IPS-18a (cell line): Measurements from ENCODE around the gene ZFYVE28.

Experiments used
- H3K27ac ChIP-seq: one replicate; pipeline ENCODE4 v1.5.1; 2013; ENCODE audit warnings: low read length
- H3K27me3 ChIP-seq: one replicate; pipeline ENCODE4 v1.6.1; 2013; ENCODE audit warnings: mild to moderate bottlenecking, low read length; ENCODE audit not compliant: control insufficient read depth, insufficient read depth
- H3K36me3 ChIP-seq: one replicate; pipeline ENCODE4 v1.6.1; 2013; ENCODE audit warnings: low read depth, low read length; ENCODE audit not compliant: control insufficient read depth
- H3K4me1 ChIP-seq: one replicate; pipeline ENCODE4 v1.6.1; 2013; ENCODE audit warnings: low read depth, low read length; ENCODE audit not compliant: control insufficient read depth
- H3K4me3 ChIP-seq: one replicate; pipeline ENCODE4 v1.5.1; 2013; ENCODE audit warnings: low read length
- H3K9ac ChIP-seq: one replicate; pipeline ENCODE4 v1.6.1; 2013; ENCODE audit warnings: mild to moderate bottlenecking, low read length, moderate library complexity
- H3K9me3 ChIP-seq: one replicate; pipeline ENCODE4 v1.6.1; 2013; ENCODE audit warnings: low read depth, low read length; ENCODE audit not compliant: control insufficient read depth

The ZFYVE28 gene

DNA sequence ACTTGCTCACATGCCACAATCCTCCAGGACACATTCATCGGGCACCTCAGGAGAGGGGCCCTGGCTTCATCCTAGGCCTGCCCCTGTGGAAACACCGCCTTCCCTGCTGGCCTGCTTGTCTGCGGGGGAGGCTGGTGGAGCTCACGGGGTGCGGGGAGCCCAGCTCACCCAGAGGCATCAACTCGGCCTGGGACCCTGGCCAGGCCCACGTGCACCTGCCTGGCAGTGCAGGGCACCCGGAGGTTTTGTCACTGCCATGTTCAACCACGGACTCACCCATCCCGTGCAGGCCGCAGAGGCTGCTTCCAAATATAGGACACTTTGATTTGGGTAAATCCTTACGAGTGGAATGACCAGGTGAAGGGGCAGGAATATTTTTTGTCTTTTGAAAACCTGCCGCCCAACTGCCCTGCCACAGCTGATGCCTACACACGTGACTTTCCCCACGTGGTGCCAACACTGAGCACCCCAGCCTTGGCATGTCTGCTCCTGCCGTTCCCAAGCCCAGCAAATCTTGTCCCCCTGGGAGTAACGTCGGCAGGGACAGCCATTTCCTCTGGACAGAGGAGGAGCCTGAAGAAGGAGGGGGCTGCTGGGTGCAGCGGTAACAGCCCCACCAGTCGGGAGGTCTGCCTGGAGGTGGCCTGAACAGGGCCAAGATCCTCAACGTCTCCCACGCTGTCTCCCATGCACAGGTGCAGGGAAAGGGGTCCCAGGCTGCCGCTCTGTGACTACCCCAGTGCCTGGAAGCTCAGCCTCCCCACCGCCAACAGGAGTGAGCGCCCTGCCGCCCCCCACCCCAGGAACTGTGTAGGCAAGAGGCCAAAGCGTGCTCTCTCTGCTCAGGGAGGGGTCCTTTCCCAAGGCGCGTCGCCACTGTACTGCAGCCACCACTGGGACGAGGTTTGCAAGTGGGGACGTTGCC lies 165.0 kb downstream of the ZFYVE28 start:
- Histone ChIP-seq H3K4me3 (no peak overlapping the region), H3K9ac (no peak overlapping the region), H3K27me3 (no peaks in the 10 kb centered on the region), H3K4me1 (no peaks in the 10 kb centered on the region), H3K27ac (no peak overlapping the region), H3K36me3 (no peaks in the 10 kb centered on the region), H3K9me3 (no peaks in the 10 kb centered on the region)

DNA sequence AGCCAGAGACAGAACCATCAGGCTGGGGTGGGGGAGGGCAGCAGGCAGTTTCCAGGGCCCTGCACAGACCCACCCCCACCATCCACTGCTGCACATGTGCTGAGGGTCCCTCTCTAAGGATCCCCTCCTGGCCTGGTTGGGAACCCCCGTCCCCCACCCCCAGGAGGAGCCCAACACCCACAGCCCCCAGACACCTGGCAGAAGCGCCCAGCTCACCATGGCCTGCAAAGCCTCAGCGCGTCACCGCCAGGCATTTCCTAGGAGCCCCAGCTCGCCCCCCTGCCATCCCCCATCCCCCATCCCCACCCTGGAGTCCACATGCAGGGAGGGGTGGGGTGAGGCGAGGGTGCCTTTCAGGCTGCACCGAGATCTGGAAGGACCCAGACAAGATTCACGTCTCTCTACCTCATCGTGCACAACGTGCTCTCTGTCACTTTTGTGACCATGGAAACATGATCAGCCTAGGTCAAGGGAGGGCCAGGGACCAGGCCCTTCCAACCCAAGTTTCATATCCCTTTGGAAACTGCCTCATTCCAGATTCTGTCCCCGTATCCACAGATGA lies 165.8 kb downstream of the ZFYVE28 start:
- Histone ChIP-seq H3K9me3 (no peaks in the 10 kb centered on the region), H3K36me3 (no peaks in the 10 kb centered on the region), H3K9ac (no peak overlapping the region), H3K27me3 (no peaks in the 10 kb centered on the region), H3K4me3 (no peak overlapping the region), H3K27ac (no peak overlapping the region), H3K4me1 (no peaks in the 10 kb centered on the region)

DNA sequence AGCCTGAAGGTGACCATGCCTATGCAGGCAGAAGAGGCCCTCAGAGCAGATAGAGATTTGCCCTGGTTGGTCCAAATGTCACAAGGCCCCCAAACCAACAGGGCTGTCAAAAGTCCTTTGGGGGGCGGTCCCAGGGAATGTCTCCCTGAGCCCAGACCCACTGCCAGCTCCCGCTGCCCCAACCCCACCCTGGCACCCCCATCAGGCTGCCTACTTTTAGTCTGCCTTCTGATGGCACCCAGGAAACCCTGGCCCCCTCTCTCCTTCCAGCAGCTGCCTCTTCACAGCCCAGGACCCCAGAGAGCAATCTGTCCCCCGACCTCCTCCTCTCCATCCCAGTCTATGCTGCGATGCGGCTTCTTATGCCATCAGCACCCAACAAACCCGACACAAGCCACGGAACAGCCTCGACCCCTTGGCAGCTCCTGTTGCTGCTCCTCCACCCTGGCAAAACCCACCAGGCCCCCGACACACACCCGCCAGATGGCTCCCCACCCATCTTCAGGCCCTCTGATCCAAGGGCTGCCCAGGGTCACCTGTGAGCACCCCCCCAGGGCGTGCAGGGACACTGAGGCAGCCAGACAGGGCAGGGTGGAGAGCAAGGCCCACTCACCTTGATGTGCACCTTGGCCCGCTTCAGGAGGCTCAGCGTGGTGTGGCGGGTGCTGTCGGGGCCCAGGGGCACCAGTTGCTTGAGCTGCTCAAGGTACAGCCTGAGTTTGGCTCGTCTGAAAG lies 166.5 kb downstream of the ZFYVE28 start:
- Histone ChIP-seq H3K36me3 (no peaks in the 10 kb centered on the region), H3K9me3 (no peaks in the 10 kb centered on the region), H3K27ac (no peak overlapping the region), H3K9ac (no peak overlapping the region), H3K4me1 (no peaks in the 10 kb centered on the region), H3K4me3 (no peak overlapping the region), H3K27me3 (no peaks in the 10 kb centered on the region)

DNA sequence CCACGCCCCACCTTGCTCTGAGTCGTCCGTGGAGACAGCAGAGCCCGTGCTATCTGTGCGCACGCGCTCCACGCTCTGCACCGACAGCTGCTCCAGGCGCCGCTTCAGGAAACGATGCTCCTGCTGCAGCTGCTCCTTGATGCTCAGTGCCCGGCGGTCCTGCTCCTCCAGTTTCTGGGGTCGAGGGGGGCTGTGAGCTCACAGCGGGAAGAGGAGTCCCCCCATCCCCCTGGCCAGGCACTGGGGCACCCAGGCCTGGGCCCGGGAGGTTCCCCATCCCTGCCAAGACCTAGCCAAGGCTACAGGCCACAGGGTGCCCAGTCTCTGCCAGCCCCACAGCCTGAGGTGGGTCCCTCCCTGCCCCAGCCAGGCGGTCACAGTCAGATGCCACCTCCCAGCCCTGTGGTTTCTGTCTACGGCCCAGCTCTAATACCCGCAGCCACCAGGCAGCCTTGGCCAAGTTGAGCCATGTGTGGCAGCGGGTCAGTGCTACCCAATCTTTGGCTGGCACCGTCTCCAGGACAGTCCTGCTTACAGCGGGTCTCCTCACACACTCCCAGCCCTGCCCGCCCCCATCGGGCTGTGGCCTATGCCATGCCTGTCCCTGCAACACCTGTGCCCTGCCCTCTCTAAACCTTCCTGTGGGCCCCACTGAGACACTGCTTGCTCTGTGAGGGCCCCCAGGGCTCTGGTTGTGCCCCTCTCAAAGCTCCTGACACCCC lies 167.2 kb downstream of the ZFYVE28 start:
- H3K27me3 ChIP-seq, result no peaks in the 10 kb centered on the region
- no peaks in the 10 kb centered on the region for H3K36me3 ChIP-seq
- no peaks in the 10 kb centered on the region for H3K9me3 ChIP-seq
- no peak overlapping the region for H3K9ac ChIP-seq
- no peaks in the 10 kb centered on the region for H3K4me1 ChIP-seq
- H3K4me3 ChIP-seq, result no peak overlapping the region
- no peak overlapping the region for H3K27ac ChIP-seq

DNA sequence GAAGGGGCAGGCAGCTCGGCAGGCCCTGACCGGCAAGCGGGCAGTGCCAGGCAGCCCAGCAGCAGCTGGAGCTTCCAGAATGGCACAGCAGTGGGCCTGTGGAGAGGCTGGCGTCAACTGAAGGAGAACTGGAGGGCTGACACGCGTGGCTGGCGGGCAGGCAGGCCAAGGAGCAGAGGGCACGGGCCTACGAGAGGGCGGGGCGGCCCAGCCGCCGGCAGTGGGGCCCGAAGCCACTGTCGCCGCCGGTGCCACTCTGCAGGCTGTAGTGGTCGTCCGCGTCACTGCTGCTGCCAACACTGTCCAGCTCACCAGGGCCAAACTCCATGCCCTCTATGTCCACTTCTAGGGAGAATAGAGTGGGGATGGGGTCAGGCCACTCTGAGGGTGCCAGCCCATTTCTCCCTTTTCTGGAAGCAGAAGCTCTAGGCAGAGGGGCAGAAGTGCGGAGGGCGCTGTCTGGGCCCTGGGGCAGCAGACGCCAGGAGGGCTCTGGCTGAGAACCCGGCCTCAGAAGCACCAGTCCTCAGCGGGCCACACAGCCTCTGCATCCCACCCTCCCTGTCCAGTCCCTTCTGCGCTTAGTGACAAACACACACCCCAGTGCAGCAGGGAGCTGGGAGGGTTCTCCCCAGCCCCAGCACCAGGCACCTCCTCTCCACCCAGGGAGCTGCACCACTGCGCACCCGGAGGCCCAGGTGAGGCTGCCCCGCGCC lies 167.9 kb downstream of the ZFYVE28 start:
- Histone ChIP-seq H3K27ac (no peak overlapping the region), H3K4me1 (no peaks in the 10 kb centered on the region), H3K9ac (no peak overlapping the region), H3K9me3 (no peaks in the 10 kb centered on the region), H3K4me3 (no peak overlapping the region), H3K27me3 (no peaks in the 10 kb centered on the region), H3K36me3 (no peaks in the 10 kb centered on the region)

DNA sequence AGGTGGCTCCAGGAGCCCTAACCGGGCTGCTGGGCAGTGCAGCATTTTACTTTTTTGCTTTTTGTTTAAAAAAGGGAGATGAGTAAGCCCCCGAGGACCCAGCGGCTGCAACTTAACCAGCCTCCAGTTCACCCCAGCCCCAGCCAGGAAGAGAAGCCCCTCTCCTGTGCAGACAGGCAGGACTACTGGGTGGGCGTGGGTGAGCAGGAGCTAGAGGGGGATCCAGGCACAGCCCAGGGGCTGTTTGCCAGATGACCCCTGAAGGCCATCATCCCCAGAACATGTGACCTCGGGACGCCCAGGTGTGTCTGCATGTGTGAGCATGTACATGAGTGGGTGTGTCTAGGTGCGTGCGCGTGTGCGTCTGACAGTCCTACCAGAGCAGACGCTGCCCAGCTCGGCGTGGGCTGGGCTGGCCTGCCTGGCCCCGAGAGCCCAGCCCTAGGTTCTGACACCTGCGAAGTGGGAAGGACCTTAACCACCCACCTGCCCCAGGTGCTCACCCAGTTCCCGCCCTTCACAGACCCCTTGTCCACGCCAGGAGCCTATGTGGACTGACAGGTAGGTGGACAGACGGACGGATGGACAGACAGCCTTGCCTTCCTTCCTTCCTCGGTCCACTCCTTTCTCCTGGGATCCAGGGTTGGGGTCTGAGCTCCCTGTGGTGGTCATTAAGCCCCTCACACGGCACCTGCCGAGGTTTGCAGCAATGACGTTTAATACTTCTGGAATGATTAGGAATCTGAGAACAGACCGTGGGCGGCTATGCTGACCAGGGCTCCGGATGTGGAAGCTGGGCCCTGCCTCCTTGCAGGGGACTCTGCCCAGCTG lies 168.7 kb downstream of the ZFYVE28 start:
- no peaks in the 10 kb centered on the region for H3K36me3 ChIP-seq
- H3K4me1 ChIP-seq, result no peaks in the 10 kb centered on the region
- H3K9ac ChIP-seq, result no peak overlapping the region
- H3K9me3 ChIP-seq, result no peaks in the 10 kb centered on the region
- no peaks in the 10 kb centered on the region for H3K27me3 ChIP-seq
- H3K4me3 ChIP-seq, result no peak overlapping the region
- H3K27ac ChIP-seq, result no peak overlapping the region

- H3K27ac ChIP-seq, result no peak overlapping the region
- no peaks in the 10 kb centered on the region for H3K36me3 ChIP-seq
- H3K9me3 ChIP-seq, result no peaks in the 10 kb centered on the region
- H3K4me1 ChIP-seq, result no peaks in the 10 kb centered on the region
- H3K4me3 ChIP-seq, result no peak overlapping the region
- no peaks in the 10 kb centered on the region for H3K27me3 ChIP-seq
- H3K9ac ChIP-seq, result no peak overlapping the region
These were observed 169.6 kb downstream of the ZFYVE28 start for GRCh38 chr4:2248821-2249261.

GRCh38 chr4:2248044-2248780 lies 170.2 kb downstream of the ZFYVE28 start:
- Histone ChIP-seq H3K9ac (no peak overlapping the region), H3K27ac (no peak overlapping the region), H3K27me3 (no peaks in the 10 kb centered on the region), H3K36me3 (no peaks in the 10 kb centered on the region), H3K4me1 (no peaks in the 10 kb centered on the region), H3K4me3 (no peak overlapping the region), H3K9me3 (no peaks in the 10 kb centered on the region)

- Histone ChIP-seq H3K9ac (no peak overlapping the region), H3K9me3 (no peaks in the 10 kb centered on the region), H3K4me3 (no peak overlapping the region), H3K27me3 (no peaks in the 10 kb centered on the region), H3K36me3 (no peaks in the 10 kb centered on the region), H3K27ac (no peak overlapping the region), H3K4me1 (no peaks in the 10 kb centered on the region)
These were observed 171.1 kb downstream of the ZFYVE28 start for GRCh38 chr4:2247128-2248043.
